Suprapubic skin (tissue), 4 donors: ENCODE results near the gene IMP4. TPM values are rescaled to one million over a fixed set of nuclear protein-coding genes. Genes with fewer than 3 reads are reported as not detected.

ENCODE experiments used
- DNase-seq, 2 donors: peaks; one replicate each; pipeline ENCODE4 v3.0.0-alpha.2; 2019; ENCODE audit warnings: low spot score in 2 of 2
- H3K27ac ChIP-seq: fragments of 200-600 bp; sonication (generic); one replicate; pipeline ENCODE4 v1.5.1; 2019
- H3K27me3 ChIP-seq: fragments of 200-600 bp; sonication (generic); one replicate; pipeline ENCODE4 v1.5.1; 2019
- H3K36me3 ChIP-seq: fragments of 200-600 bp; sonication (generic); one replicate; pipeline ENCODE4 v1.5.1; 2019
- H3K4me1 ChIP-seq: fragments of 200-600 bp; sonication (generic); one replicate; pipeline ENCODE4 v1.5.1; 2019
- H3K4me3 ChIP-seq: fragments of 200-600 bp; sonication (generic); one replicate; pipeline ENCODE4 v1.5.1; 2019; ENCODE audit warnings: mild to moderate bottlenecking
- H3K9me3 ChIP-seq: fragments of 200-600 bp; sonication (generic); one replicate; pipeline ENCODE4 v1.5.1; 2019
- EP300 ChIP-seq: sonication (generic); formaldehyde crosslinking; IDR thresholded peaks from one replicate; pipeline ENCODE4 v1.6.1; 2017; ENCODE audit warnings: antibody characterized with exemption
- POLR2A ChIP-seq, 2 donors: fragments of 450-650 bp; IDR thresholded peaks; one replicate each; pipeline ENCODE4 v1.6.1; 2017; ENCODE audit warnings: antibody characterized with exemption in 2 of 2, mild to moderate bottlenecking in 2 of 2, moderate library complexity in 2 of 2
- POLR2AphosphoS5 ChIP-seq, 3 donors: sonication (generic); formaldehyde crosslinking; IDR thresholded peaks; one replicate each; pipeline ENCODE4 v1.6.1; 2017; ENCODE audit warnings: antibody characterized with exemption in 3 of 3
- WGBS: methylation state at CpG from one replicate; pipeline ENCODE4 v1.1.5; 2018; 5-methylcytosine and 5-hydroxymethylcytosine counted together
- total RNA-seq, 4 donors: library from RNA; depleted of rRNA; stranded (reverse); fragments of >200 nt; gene quantifications; one replicate each; pipeline ENCODE4 v1.1.0, GENCODE V29; 2016
- TF ChIP-seq, protein P1 (sequence below), 2 donors: fragments of 200-600 bp in 1 of 2; fragments of 450-650 bp in 1 of 2; sonication (generic) in 1 of 2; IDR thresholded peaks; one replicate each; pipeline ENCODE4 v1.5.1; 2016 to 2019; ENCODE audit warnings: antibody characterized with exemption in 2 of 2, mild to moderate bottlenecking in 1 of 2, moderate library complexity in 1 of 2

The IMP4 gene
- total RNA-seq, 4 donors from 2014 or later: 84.0 to 125 (median 98.8) TPM

DNA sequence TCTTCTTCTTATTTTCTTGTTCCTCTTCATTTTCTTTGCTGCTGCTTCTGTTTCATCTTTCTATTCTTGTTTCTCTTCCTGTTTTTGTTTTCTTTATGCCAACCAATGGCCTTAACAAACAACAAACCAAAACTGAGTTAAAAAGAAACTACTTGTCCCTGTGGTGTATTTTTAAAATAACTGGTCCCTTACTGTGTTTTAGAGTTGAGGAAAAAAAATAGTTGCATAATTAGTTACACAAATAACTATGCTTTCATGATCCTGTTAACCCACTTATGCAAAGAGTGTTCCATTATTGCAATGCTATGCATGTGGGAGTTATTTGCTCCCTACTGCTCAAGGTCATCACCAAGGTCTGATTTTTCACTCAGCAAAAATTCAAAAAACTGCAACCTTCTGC, 39.5 kb upstream of the IMP4 start:
- no peaks in the 10 kb centered on the region for H3K9me3 ChIP-seq
- peaks cover 24% of the 10 kb centered on the region for H3K27me3 ChIP-seq
- no peaks in the 10 kb centered on the region for H3K4me1 ChIP-seq
- no peak for DNase-seq
- no peak overlapping the region for H3K27ac ChIP-seq
- TF ChIP-seq POLR2AphosphoS5 (IDR thresholded peaks at IDR 0.05) (no peak), POLR2A (IDR thresholded peaks at IDR 0.05) (no peak), EP300 (no peak)
- TF ChIP-seq, protein P1, sequence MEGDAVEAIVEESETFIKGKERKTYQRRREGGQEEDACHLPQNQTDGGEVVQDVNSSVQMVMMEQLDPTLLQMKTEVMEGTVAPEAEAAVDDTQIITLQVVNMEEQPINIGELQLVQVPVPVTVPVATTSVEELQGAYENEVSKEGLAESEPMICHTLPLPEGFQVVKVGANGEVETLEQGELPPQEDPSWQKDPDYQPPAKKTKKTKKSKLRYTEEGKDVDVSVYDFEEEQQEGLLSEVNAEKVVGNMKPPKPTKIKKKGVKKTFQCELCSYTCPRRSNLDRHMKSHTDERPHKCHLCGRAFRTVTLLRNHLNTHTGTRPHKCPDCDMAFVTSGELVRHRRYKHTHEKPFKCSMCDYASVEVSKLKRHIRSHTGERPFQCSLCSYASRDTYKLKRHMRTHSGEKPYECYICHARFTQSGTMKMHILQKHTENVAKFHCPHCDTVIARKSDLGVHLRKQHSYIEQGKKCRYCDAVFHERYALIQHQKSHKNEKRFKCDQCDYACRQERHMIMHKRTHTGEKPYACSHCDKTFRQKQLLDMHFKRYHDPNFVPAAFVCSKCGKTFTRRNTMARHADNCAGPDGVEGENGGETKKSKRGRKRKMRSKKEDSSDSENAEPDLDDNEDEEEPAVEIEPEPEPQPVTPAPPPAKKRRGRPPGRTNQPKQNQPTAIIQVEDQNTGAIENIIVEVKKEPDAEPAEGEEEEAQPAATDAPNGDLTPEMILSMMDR (IDR thresholded peaks at IDR 0.05): no peak
- no peak overlapping the region for H3K4me3 ChIP-seq
- no peaks in the 10 kb centered on the region for H3K36me3 ChIP-seq

DNA sequence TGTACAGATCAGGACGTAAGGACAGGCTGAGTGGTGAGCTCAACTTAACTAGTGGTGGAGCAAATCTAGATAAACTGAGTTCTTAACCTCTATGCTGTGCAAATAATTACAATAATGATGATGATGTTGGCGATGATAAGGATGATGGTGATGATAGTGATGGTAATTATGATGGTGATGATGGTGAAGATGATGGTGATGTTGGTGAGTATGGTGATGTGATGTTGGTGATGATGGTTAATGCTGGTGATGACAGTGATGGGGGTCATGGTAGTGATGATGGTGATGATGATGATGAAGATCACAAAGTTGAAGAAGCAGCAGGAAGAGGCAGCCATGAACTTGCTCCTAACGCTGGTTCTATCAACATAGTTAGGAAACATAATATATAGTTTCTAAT, 38.0 kb upstream of the IMP4 start:
- no peaks in the 10 kb centered on the region for H3K36me3 ChIP-seq

DNA sequence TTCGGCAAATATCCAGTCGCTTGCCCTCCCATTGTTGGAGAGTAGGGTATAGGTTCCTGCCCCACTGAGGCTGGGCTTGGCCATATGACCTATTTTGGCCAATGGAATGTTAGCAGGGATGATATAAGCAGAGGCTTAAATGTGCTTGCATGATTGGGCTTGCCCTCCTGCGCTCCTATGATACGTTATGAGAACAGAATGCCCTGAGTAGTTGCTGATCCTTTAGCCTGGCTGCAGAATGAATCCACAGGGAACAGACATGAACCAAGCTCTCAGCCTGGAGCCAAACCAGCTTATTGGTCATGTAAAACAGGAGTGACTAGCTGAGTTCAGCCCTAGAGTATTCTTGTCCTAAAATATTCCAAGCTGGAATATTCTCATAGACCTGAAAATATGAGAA, 34.8 kb upstream of the IMP4 start:
- H3K27ac ChIP-seq: no peak overlapping the region
- H3K27me3 ChIP-seq: no peaks in the 10 kb centered on the region
- no peaks in the 10 kb centered on the region for H3K36me3 ChIP-seq
- WGBS: 74% methylated on average over 4 of the region's 4 CpGs
- TF ChIP-seq POLR2AphosphoS5 (IDR thresholded peaks at IDR 0.05) (no peak), EP300 (no peak), POLR2A (IDR thresholded peaks at IDR 0.05) (no peak)
- TF ChIP-seq, protein P1 (IDR thresholded peaks at IDR 0.05): no peak
- no peaks in the 10 kb centered on the region for H3K9me3 ChIP-seq
- no peak overlapping the region for H3K4me3 ChIP-seq
- no peaks in the 10 kb centered on the region for H3K4me1 ChIP-seq
- no peak for DNase-seq

More for the DNA sequence above, 38.0 kb upstream of the IMP4 start:
- Histone ChIP-seq H3K27ac (no peak overlapping the region), H3K9me3 (no peaks in the 10 kb centered on the region), H3K27me3 (peaks cover 20% of the 10 kb centered on the region), H3K4me1 (no peaks in the 10 kb centered on the region), H3K4me3 (no peak overlapping the region)
- TF ChIP-seq POLR2A (IDR thresholded peaks at IDR 0.05) (no peak), EP300 (no peak), POLR2AphosphoS5 (IDR thresholded peaks at IDR 0.05) (no peak)
- TF ChIP-seq, protein P1 (IDR thresholded peaks at IDR 0.05): no peak
- WGBS: 81% methylated on average over 3 of the region's 3 CpGs
- DNase-seq: no peak

DNA sequence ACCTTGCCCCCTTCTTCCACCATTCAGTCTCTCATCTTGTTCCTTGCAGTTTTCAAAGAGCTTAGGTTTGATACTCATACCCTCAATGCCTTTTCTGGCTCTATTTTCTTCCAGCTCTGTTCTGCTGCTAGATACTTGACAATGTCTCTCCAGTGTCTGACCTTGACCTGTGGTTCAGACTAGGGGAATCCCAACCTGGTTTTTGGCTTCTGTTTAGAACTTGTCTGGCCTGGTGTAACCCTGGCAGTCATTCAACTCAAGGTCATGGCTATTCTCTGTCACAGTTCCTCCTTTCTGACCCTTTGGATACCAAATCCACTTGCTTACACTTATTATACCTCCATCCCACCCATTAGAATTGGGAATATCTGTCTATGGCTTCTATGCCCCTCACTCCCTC, 31.8 kb upstream of the IMP4 start:
- no peaks in the 10 kb centered on the region for H3K9me3 ChIP-seq
- no peaks in the 10 kb centered on the region for H3K27me3 ChIP-seq
- H3K36me3 ChIP-seq: no peaks in the 10 kb centered on the region
- no peak overlapping the region for H3K27ac ChIP-seq
- no peak overlapping the region for H3K4me3 ChIP-seq
- DNase-seq: no peak
- H3K4me1 ChIP-seq: no peaks in the 10 kb centered on the region
- TF ChIP-seq, protein P1 (IDR thresholded peaks at IDR 0.05): no peak
- no peak for TF ChIP-seq EP300
- no peak for TF ChIP-seq POLR2A (IDR thresholded peaks at IDR 0.05)
- TF ChIP-seq POLR2AphosphoS5 (IDR thresholded peaks at IDR 0.05): no peak

DNA sequence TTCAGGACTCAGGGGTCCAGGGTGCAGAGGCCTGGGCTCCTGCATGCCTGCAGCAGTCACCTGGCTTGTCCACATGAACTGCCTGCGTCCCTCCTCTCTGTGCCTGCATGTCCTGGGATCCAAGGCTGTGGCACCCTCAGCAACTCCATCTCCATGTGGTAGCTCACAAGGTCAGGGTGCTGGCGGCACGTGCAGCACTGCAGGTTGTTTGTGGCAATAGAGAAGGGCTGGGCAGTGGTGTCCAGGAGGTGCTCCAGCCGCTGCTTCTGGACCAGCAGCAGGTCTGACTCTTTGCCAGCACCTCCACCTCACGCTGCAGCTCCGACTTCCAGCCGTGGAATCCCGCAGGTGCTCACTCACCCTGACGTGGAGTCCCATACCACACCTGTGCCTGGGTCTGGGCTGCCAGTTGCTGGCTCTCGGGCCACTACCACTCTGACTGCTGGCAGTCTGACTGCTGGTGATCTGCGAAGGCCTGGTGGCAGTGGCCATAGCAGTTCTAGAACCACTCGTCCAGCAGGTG, 28.8 kb upstream of the IMP4 start:
- TF ChIP-seq, protein P1 (IDR thresholded peaks at IDR 0.05): no peak
- TF ChIP-seq EP300: no peak
- no peak for TF ChIP-seq POLR2A (IDR thresholded peaks at IDR 0.05)
- no peak for DNase-seq
- Histone ChIP-seq H3K36me3 (no peaks in the 10 kb centered on the region), H3K27ac (no peak overlapping the region), H3K9me3 (no peaks in the 10 kb centered on the region), H3K4me1 (no peaks in the 10 kb centered on the region), H3K27me3 (no peaks in the 10 kb centered on the region), H3K4me3 (no peak overlapping the region)
- 94% methylated on average over 8 of the region's 12 CpGs for WGBS
